Measurements from ENCODE around the gene TLN1. TPM values are rescaled to one million over a fixed set of nuclear protein-coding genes. Genes with fewer than 3 reads are reported as not detected.

Gene TLN1
- total RNA-seq, 1 experiment from 2014 or later, result 109 TPM

DNA sequence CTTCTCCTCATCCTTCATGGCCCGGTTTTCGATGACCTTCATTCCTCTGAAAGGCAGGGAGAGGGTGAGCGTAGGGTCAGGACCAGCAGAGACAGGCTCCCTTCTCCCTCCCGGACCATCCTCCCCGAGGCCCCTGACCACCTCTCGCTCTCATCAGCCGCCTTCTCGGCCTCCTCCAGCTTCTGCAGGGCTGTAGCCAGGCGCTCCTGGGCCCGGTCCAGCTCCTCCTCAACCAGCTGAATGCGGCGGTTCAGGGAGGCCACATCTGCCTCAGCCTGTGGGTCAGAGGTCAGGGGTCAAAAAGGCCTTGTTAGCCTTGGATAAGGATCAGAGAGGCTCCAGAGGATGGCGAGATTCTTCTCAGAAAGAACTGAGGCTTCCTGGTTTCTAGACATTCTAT lies 46.5 kb downstream of the TLN1 start:
- no peak for DNase-seq (ENCODE audit: low spot score)
- no peaks in the 10 kb centered on the region for H3K27me3 Mint-ChIP-seq (ENCODE audit: low read depth)
- peaks cover 41% of the 10 kb centered on the region for H3K36me3 Mint-ChIP-seq
- no peak overlapping the region for H3K27ac Mint-ChIP-seq
- ChIA-PET CTCF (interaction anchor here (6.8 kb wide), 1 partner anchor 24 kb away, joined by 49 read pairs; no protein-coding TSS in a partner anchor), POLR2A (interaction anchor here (0.8 to 2.3 kb wide), 2 partner anchors 9 to 43 kb away, joined by 3 to 10 read pairs; no protein-coding TSS in a partner anchor)
- TF ChIP-seq, protein P1, sequence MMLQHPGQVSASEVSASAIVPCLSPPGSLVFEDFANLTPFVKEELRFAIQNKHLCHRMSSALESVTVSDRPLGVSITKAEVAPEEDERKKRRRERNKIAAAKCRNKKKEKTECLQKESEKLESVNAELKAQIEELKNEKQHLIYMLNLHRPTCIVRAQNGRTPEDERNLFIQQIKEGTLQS (CRISPR knock-in tag; conservative IDR thresholded peaks at IDR 0.05), result no peak
- TF ChIP-seq MYBL2 (CRISPR knock-in tag; IDR thresholded peaks at IDR 0.05), result no peak
- TF ChIP-seq JUN (CRISPR knock-in tag; IDR thresholded peaks at IDR 0.05), result no peak
- TF ChIP-seq CBFB (CRISPR knock-in tag; IDR thresholded peaks at IDR 0.05; ENCODE audit: low read depth), result no peak
- no peak for TF ChIP-seq ZNF232 (CRISPR knock-in tag; IDR thresholded peaks at IDR 0.05)
- no peak for TF ChIP-seq MXD4 (CRISPR knock-in tag; IDR thresholded peaks at IDR 0.05; ENCODE audit: borderline replicate concordance)
- TF ChIP-seq ETV6 (CRISPR knock-in tag; IDR thresholded peaks at IDR 0.05), result no peak
- TF ChIP-seq, protein P2, sequence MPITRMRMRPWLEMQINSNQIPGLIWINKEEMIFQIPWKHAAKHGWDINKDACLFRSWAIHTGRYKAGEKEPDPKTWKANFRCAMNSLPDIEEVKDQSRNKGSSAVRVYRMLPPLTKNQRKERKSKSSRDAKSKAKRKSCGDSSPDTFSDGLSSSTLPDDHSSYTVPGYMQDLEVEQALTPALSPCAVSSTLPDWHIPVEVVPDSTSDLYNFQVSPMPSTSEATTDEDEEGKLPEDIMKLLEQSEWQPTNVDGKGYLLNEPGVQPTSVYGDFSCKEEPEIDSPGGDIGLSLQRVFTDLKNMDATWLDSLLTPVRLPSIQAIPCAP (CRISPR knock-in tag; IDR thresholded peaks at IDR 0.05), result no peak
- TF ChIP-seq ZNF317 (CRISPR knock-in tag; IDR thresholded peaks at IDR 0.05; ENCODE audit: borderline replicate concordance, low read depth), result no peak
- TF ChIP-seq, protein P3, sequence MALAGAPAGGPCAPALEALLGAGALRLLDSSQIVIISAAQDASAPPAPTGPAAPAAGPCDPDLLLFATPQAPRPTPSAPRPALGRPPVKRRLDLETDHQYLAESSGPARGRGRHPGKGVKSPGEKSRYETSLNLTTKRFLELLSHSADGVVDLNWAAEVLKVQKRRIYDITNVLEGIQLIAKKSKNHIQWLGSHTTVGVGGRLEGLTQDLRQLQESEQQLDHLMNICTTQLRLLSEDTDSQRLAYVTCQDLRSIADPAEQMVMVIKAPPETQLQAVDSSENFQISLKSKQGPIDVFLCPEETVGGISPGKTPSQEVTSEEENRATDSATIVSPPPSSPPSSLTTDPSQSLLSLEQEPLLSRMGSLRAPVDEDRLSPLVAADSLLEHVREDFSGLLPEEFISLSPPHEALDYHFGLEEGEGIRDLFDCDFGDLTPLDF (CRISPR knock-in tag; IDR thresholded peaks at IDR 0.05), result no peak
- no peak for TF ChIP-seq NR1H2 (CRISPR knock-in tag; IDR thresholded peaks at IDR 0.05)
- TF ChIP-seq, protein P4, sequence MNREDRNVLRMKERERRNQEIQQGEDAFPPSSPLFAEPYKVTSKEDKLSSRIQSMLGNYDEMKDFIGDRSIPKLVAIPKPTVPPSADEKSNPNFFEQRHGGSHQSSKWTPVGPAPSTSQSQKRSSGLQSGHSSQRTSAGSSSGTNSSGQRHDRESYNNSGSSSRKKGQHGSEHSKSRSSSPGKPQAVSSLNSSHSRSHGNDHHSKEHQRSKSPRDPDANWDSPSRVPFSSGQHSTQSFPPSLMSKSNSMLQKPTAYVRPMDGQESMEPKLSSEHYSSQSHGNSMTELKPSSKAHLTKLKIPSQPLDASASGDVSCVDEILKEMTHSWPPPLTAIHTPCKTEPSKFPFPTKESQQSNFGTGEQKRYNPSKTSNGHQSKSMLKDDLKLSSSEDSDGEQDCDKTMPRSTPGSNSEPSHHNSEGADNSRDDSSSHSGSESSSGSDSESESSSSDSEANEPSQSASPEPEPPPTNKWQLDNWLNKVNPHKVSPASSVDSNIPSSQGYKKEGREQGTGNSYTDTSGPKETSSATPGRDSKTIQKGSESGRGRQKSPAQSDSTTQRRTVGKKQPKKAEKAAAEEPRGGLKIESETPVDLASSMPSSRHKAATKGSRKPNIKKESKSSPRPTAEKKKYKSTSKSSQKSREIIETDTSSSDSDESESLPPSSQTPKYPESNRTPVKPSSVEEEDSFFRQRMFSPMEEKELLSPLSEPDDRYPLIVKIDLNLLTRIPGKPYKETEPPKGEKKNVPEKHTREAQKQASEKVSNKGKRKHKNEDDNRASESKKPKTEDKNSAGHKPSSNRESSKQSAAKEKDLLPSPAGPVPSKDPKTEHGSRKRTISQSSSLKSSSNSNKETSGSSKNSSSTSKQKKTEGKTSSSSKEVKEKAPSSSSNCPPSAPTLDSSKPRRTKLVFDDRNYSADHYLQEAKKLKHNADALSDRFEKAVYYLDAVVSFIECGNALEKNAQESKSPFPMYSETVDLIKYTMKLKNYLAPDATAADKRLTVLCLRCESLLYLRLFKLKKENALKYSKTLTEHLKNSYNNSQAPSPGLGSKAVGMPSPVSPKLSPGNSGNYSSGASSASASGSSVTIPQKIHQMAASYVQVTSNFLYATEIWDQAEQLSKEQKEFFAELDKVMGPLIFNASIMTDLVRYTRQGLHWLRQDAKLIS (CRISPR knock-in tag; IDR thresholded peaks at IDR 0.05; ENCODE audit: borderline replicate concordance), result no peak
- no peak for TF ChIP-seq ZBTB21 (CRISPR knock-in tag; IDR thresholded peaks at IDR 0.05; ENCODE audit: borderline replicate concordance)
- TF ChIP-seq, protein P5, sequence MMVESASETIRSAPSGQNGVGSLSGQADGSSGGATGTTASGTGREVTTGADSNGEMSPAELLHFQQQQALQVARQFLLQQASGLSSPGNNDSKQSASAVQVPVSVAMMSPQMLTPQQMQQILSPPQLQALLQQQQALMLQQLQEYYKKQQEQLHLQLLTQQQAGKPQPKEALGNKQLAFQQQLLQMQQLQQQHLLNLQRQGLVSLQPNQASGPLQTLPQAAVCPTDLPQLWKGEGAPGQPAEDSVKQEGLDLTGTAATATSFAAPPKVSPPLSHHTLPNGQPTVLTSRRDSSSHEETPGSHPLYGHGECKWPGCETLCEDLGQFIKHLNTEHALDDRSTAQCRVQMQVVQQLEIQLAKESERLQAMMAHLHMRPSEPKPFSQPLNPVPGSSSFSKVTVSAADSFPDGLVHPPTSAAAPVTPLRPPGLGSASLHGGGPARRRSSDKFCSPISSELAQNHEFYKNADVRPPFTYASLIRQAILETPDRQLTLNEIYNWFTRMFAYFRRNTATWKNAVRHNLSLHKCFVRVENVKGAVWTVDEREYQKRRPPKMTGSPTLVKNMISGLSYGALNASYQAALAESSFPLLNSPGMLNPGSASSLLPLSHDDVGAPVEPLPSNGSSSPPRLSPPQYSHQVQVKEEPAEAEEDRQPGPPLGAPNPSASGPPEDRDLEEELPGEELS (CRISPR knock-in tag; IDR thresholded peaks at IDR 0.05), result no peak
- TF ChIP-seq, protein P6, sequence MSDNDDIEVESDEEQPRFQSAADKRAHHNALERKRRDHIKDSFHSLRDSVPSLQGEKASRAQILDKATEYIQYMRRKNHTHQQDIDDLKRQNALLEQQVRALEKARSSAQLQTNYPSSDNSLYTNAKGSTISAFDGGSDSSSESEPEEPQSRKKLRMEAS (CRISPR knock-in tag; IDR thresholded peaks at IDR 0.05), result no peak
- TF ChIP-seq, protein P7, sequence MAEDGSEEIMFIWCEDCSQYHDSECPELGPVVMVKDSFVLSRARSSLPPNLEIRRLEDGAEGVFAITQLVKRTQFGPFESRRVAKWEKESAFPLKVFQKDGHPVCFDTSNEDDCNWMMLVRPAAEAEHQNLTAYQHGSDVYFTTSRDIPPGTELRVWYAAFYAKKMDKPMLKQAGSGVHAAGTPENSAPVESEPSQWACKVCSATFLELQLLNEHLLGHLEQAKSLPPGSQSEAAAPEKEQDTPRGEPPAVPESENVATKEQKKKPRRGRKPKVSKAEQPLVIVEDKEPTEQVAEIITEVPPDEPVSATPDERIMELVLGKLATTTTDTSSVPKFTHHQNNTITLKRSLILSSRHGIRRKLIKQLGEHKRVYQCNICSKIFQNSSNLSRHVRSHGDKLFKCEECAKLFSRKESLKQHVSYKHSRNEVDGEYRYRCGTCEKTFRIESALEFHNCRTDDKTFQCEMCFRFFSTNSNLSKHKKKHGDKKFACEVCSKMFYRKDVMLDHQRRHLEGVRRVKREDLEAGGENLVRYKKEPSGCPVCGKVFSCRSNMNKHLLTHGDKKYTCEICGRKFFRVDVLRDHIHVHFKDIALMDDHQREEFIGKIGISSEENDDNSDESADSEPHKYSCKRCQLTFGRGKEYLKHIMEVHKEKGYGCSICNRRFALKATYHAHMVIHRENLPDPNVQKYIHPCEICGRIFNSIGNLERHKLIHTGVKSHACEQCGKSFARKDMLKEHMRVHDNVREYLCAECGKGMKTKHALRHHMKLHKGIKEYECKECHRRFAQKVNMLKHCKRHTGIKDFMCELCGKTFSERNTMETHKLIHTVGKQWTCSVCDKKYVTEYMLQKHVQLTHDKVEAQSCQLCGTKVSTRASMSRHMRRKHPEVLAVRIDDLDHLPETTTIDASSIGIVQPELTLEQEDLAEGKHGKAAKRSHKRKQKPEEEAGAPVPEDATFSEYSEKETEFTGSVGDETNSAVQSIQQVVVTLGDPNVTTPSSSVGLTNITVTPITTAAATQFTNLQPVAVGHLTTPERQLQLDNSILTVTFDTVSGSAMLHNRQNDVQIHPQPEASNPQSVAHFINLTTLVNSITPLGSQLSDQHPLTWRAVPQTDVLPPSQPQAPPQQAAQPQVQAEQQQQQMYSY (CRISPR knock-in tag; IDR thresholded peaks at IDR 0.05), result no peak
- TF ChIP-seq ZNF396 (CRISPR knock-in tag; IDR thresholded peaks at IDR 0.05; ENCODE audit: borderline replicate concordance), result no peak
- TF ChIP-seq, protein P8, sequence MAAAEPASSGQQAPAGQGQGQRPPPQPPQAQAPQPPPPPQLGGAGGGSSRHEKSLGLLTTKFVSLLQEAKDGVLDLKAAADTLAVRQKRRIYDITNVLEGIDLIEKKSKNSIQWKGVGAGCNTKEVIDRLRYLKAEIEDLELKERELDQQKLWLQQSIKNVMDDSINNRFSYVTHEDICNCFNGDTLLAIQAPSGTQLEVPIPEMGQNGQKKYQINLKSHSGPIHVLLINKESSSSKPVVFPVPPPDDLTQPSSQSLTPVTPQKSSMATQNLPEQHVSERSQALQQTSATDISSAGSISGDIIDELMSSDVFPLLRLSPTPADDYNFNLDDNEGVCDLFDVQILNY (CRISPR knock-in tag; IDR thresholded peaks at IDR 0.05), result no peak
- TF ChIP-seq FOXJ3 (CRISPR knock-in tag; IDR thresholded peaks at IDR 0.05; ENCODE audit: borderline replicate concordance), result no peak
- no peaks in the 10 kb centered on the region for H3K9me3 Mint-ChIP-seq
- peaks cover 24% of the 10 kb centered on the region for H3K4me1 Mint-ChIP-seq
- H3K4me3 Mint-ChIP-seq, result no peak overlapping the region
- ATAC-seq, result no peak

Measured in WTC11 (cell line).